WTC11 (cell line): Measurements from ENCODE around the gene SBF2. TPM values are rescaled to one million over a fixed set of nuclear protein-coding genes. Genes with fewer than 3 reads are reported as not detected.

Experiments
- ATAC-seq: fragments of 200-7000 bp; cut with Tn5 transposase; 2 replicates; pipeline ENCODE4 v1.10.0; 2021; ENCODE audit warnings: mild to moderate bottlenecking, moderate library complexity
- CTCF ChIA-PET: fragments of 300-600 bp; sonication (Branson Sonifier 250); formaldehyde crosslinking; loops from one replicate; lab custom pipeline; 2021; ENCODE audit warnings: antibody characterized with exemption; lab: Charles Lee
- POLR2A ChIA-PET: fragments of 350-600 bp; sonication (Branson Sonifier 250); formaldehyde crosslinking; loops from one replicate; lab custom pipeline; 2021; ENCODE audit warnings: antibody characterized with exemption; lab: Charles Lee
- DNase-seq: peaks from one replicate; pipeline ENCODE4 v3.0.0; 2021; ENCODE audit warnings: low spot score
- H3K27ac Mint-ChIP-seq: 2 replicates; pipeline ENCODE4 v1.8.0; 2021; ENCODE audit warnings: mixed read lengths
- H3K27me3 Mint-ChIP-seq: 2 replicates; pipeline ENCODE4 v1.8.0; 2021; ENCODE audit warnings: low read depth, mild to moderate bottlenecking, moderate library complexity, mixed read lengths
- H3K36me3 Mint-ChIP-seq: 2 replicates; pipeline ENCODE4 v1.8.0; 2021; ENCODE audit warnings: mixed read lengths
- H3K4me1 Mint-ChIP-seq: 2 replicates; pipeline ENCODE4 v1.8.0; 2022; ENCODE audit warnings: mixed read lengths
- H3K4me3 Mint-ChIP-seq: 2 replicates; pipeline ENCODE4 v1.8.0; 2021; ENCODE audit warnings: mild to moderate bottlenecking, moderate library complexity, mixed read lengths
- H3K9me3 Mint-ChIP-seq: 2 replicates; pipeline ENCODE4 v1.8.0; 2021; ENCODE audit warnings: mixed read lengths
- AR ChIP-seq: fragments of 250-450 bp; sonication (Bioruptor Pico); IDR thresholded peaks from 2 replicates; pipeline ENCODE4 v1.9.0; 2021; ENCODE audit warnings: mild to moderate bottlenecking
- ARID4B ChIP-seq: sonication (generic); formaldehyde crosslinking; IDR thresholded peaks from 2 replicates; pipeline ENCODE4 v1.8.0; 2023; ENCODE audit warnings: missing genetic modification reagents, mild to moderate bottlenecking, borderline replicate concordance
- CBFB ChIP-seq: sonication (generic); formaldehyde crosslinking; IDR thresholded peaks from 2 replicates; pipeline ENCODE4 v1.8.1; 2022; ENCODE audit warnings: mild to moderate bottlenecking, low read depth, missing genetic modification reagents
- FOXJ3 ChIP-seq: sonication (generic); formaldehyde crosslinking; IDR thresholded peaks from 2 replicates; pipeline ENCODE4 v1.9.0; 2021; ENCODE audit warnings: missing genetic modification reagents, mild to moderate bottlenecking, borderline replicate concordance
- HMGA2 ChIP-seq: fragments of 250-450 bp; sonication (Bioruptor Pico); IDR thresholded peaks from 2 replicates; pipeline ENCODE4 v1.4.0; 2021; ENCODE audit warnings: mild to moderate bottlenecking, moderate library complexity
- JAZF1 ChIP-seq: fragments of 250-450 bp; sonication (Bioruptor Pico); IDR thresholded peaks from 2 replicates; pipeline ENCODE4 v1.9.0; 2021; ENCODE audit warnings: moderate library complexity, mild to moderate bottlenecking, inconsistent platforms
- JUN ChIP-seq: sonication (generic); formaldehyde crosslinking; IDR thresholded peaks from 2 replicates; pipeline ENCODE4 v1.8.0; 2023; ENCODE audit warnings: mild to moderate bottlenecking, missing genetic modification reagents
- NR3C1 ChIP-seq: sonication (generic); formaldehyde crosslinking; conservative IDR thresholded peaks from 2 replicates; pipeline ENCODE4 v1.8.1; 2023; ENCODE audit warnings: low read depth, mild to moderate bottlenecking, missing genetic modification reagents
- OVOL2 ChIP-seq: fragments of 250-450 bp; sonication (Bioruptor Pico); IDR thresholded peaks from 2 replicates; pipeline ENCODE4 v1.9.0; 2021; ENCODE audit warnings: mild to moderate bottlenecking, borderline replicate concordance
- PRDM15 ChIP-seq: sonication (generic); formaldehyde crosslinking; IDR thresholded peaks from 2 replicates; pipeline ENCODE4 v1.8.0; 2022; ENCODE audit warnings: missing genetic modification reagents
- RELA ChIP-seq: sonication (generic); formaldehyde crosslinking; IDR thresholded peaks from 2 replicates; pipeline ENCODE4 v1.8.1; 2022; ENCODE audit warnings: missing genetic modification reagents, mild to moderate bottlenecking, borderline replicate concordance
- SMAD4 ChIP-seq: sonication (generic); formaldehyde crosslinking; IDR thresholded peaks from 2 replicates; pipeline ENCODE4 v1.8.0; 2022; ENCODE audit warnings: mild to moderate bottlenecking, missing genetic modification reagents
- TP53 ChIP-seq: sonication (generic); formaldehyde crosslinking; IDR thresholded peaks from 2 replicates; pipeline ENCODE4 v1.8.1; 2023; ENCODE audit warnings: mild to moderate bottlenecking, missing genetic modification reagents
- ZNF121 ChIP-seq: sonication (generic); formaldehyde crosslinking; IDR thresholded peaks from 2 replicates; pipeline ENCODE4 v1.8.0; 2023; ENCODE audit warnings: missing genetic modification reagents
- ZNF423 ChIP-seq: fragments of 250-450 bp; sonication (Bioruptor Pico); IDR thresholded peaks from 2 replicates; pipeline ENCODE4 v2.1.2; 2022; ENCODE audit warnings: mild to moderate bottlenecking, moderate library complexity
- total RNA-seq: library from RNA; stranded (reverse); gene quantifications from 3 replicates; pipeline ENCODE4 v1.2.3, GENCODE V29; 2021

Gene SBF2
- total RNA-seq, 1 experiment from 2014 or later = 47.6 TPM

GRCh38 chr11:10298342-10298741, 4.3 kb upstream of the SBF2 start:
- TF ChIP-seq ZNF121 (no peak), AR (CRISPR knock-in tag) (no peak), NR3C1 (CRISPR knock-in tag) (no peak), TP53 (CRISPR knock-in tag) (no peak), RELA (CRISPR knock-in tag) (no peak), ZNF423 (CRISPR knock-in tag) (no peak), SMAD4 (CRISPR knock-in tag) (no peak)
- Mint-ChIP-seq H3K27ac (no peak overlapping the region), H3K4me3 (no peak overlapping the region), H3K4me1 (peaks cover 22% of the 10 kb centered on the region), H3K36me3 (peaks cover 4% of the 10 kb centered on the region; the same call in 1 of the 2 replicates), H3K27me3 (peaks cover 29% of the 10 kb centered on the region), H3K9me3 (peaks cover 3% of the 10 kb centered on the region; the same call in 1 of the 2 replicates)
- no peak for DNase-seq
- ChIA-PET POLR2A (no interaction called here), CTCF (interaction anchor here (0.9 kb wide), 1 partner anchor 69 kb away, joined by 3 read pairs; no protein-coding TSS in a partner anchor)
- no peak for ATAC-seq

- POLR2A ChIA-PET = interaction anchor here (1.0 to 2.1 kb wide), 2 partner anchors 9 to 10 kb away, joined by 3 to 6 read pairs; partner anchors contain the start of gene ADM
- H3K27me3 Mint-ChIP-seq = no peaks in the 10 kb centered on the region
- H3K27ac Mint-ChIP-seq = peak overlapping the region; percentile 81
- CTCF ChIA-PET = interaction anchor here (0.8 to 1.3 kb wide), 5 partner anchors 9 to 246 kb away, joined by 3 to 6 read pairs (median 3); partner anchors contain the start of gene RNF141
- no peak for TF ChIP-seq FOXJ3
- no peak for TF ChIP-seq PRDM15 (CRISPR knock-in tag)
- TF ChIP-seq HMGA2 = no peak
- TF ChIP-seq OVOL2 = no peak
- TF ChIP-seq JAZF1 = no peak
- TF ChIP-seq ARID4B (CRISPR knock-in tag) = no peak
- TF ChIP-seq JUN = no peak
- no peak for TF ChIP-seq CBFB (CRISPR knock-in tag)
- TF ChIP-seq, all 79 proteins: peak for 0
- H3K36me3 Mint-ChIP-seq = peaks cover 4% of the 10 kb centered on the region; the same call in 1 of the 2 replicates
- peaks cover 3% of the 10 kb centered on the region; the same call in 1 of the 2 replicates for H3K9me3 Mint-ChIP-seq
- ATAC-seq = no peak
- DNase-seq = no peak
- peak overlapping the region; percentile 85 for H3K4me3 Mint-ChIP-seq
- peaks cover 36% of the 10 kb centered on the region for H3K4me1 Mint-ChIP-seq
Measured at GRCh38 chr11:10295064-10295901, 1.3 kb upstream of the SBF2 start.
